Erythroblast (primary cell): Measurements from ENCODE around the gene NPLOC4.

Experiments
- GATA1 ChIP-seq: IDR thresholded peaks from 2 replicates; pipeline ENCODE4 v1.6.1; 2011; ENCODE audit warnings: low read depth, mild to moderate bottlenecking, control low read depth, low read length, moderate library complexity
- POLR2A ChIP-seq: IDR thresholded peaks from 2 replicates; pipeline ENCODE4 v1.6.1; 2011; ENCODE audit warnings: mild to moderate bottlenecking, low read length

DNA sequence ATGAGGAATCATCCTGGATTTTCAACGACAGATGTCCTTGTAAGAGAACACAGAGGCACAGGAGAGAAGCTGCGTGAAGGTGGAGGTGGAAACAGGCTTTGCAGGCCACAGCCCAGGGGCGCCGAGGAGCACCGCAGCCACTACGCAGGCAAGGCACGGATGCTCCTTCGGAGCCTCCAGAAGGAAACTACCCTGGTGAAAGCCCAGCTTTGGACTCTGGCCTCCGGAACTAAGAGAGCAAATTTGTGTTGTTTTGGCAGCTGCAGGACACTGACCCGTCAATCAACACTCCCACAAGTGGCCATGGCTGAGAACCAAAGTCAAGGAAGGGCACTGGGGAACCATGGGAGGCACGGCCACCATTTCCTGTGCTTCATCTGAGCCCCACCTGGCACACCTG lies 43.2 kb upstream of the NPLOC4 start:
- TF ChIP-seq POLR2A (no peak), GATA1 (no peak)
